ENCODE results near the gene WWOX.

The WWOX gene

DNA sequence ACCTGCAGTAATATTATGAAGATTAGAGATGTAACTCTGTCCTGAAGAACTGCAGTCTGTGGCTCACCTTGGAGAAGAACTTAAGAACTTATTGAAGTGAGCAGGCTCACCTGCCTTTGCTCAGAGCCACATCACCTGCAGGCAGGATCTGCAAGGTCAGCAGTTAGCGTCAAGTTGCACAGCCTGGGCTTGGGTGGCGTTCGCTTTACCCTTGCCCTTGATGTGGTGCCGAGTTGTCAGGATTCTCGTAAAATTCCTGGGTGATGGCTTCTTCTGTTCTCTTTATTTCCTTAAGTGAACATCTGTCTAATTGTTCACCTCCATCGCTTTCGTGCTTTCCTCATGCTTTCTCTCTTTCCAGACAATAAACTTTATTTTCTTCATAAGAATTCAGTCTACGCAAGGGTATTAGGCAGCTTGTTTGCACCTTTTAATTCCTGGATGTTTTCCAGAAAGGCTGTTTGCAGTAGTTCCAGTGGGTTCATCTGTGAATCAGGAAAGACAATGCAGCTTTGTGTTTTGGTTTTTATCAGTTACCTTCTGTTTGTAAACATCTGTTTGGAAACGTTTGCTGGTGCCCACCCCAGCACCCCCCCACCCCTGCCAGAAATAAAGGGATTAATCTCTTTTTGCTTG is 254.3 kb downstream of the WWOX start:
- DNase-seq (ENCODE audit: low read depth in 2 of 2) = no peak

GRCh38 chr16:78362524-78363135 is 263.2 kb downstream of the WWOX start:
- DNase-seq (ENCODE audit: low read depth in 2 of 2) = no peak

GRCh38 chr16:78363843-78364555 is 264.5 kb downstream of the WWOX start:
- DNase-seq (ENCODE audit: low read depth in 2 of 2) = no peak

DNA sequence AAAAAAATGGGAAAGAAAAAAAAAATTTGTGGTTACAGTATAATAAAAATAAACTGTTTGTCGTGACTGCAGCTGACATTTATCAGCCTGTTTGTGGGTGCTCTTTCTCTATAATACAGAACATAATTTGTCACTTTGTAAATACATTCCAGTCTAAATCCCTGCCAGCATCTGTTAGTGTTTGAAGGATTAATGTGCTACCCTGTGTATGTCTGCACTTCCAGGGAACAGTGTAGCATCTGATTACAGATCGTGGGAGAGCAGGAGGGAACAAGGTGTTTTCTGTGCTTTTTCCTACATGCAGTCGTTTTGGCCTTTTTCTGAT is 265.1 kb downstream of the WWOX start:
- no peak for DNase-seq (ENCODE audit: low read depth in 2 of 2)

DNA sequence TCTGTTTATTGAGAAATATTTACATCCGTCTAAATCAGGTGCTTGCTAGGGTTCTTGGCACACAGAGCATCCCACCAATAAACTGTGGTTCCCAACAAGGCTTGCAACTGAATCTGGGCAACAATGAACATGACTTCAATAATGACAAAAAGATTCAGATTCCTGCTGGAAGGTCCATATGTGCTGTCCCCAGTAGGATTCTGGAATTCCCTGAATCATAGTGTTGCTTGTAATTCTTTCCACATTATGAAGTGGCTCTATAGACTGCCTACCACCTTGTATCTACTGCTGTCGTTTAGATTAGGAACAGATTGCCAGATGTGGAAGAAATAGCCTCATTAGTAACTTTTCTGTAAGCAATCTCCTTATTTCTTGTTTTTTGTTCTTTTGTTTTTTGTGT is 265.9 kb downstream of the WWOX start:
- DNase-seq (ENCODE audit: low read depth in 2 of 2) = no peak

DNA sequence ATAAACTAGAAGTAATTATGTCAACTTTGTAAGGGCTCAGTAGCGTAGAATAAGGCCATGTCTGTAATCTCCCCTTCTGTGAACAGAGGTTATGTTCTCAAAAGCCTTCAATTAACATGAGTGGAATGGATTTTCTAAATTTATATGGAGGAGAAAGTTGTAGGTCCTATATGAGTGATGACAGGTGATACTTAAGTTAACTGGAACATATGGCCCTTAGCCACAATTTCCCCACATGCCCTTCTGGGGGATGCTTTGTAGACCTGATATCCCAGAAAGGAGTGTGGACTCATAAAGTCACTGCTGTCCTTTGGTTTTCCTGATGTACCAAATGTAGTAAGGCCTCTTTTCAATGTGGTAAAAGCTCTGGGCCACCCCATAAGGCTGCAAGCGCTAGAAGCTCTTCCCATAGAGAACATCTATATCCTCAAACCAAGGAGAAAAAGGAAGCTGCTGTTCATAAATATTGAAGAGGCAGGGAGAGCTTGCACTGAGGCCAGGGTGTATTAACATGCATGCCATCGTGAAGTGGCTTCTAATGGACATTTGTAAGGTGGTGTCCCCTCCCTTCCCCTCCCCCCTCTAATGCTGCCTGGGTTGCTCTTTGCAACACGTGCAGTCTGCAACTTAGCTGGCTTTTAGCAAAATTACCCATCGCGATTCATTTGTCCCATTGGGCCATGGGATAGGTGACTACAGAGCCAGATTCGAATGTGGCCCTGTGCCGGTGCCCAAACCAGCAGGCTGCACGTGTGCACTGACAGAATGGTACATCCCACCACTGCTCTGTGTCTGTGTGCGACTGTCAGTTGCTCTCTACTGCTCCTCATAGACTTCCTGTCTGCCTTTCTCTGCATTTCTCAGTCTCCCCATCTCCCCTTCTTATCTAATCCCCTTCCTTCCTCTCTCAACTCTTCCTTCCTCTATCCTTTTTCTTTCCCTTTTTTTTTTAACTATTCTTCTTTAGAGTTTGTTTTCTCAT is 269.0 kb downstream of the WWOX start:
- DNase-seq (ENCODE audit: low read depth in 2 of 2) = no peak

DNA sequence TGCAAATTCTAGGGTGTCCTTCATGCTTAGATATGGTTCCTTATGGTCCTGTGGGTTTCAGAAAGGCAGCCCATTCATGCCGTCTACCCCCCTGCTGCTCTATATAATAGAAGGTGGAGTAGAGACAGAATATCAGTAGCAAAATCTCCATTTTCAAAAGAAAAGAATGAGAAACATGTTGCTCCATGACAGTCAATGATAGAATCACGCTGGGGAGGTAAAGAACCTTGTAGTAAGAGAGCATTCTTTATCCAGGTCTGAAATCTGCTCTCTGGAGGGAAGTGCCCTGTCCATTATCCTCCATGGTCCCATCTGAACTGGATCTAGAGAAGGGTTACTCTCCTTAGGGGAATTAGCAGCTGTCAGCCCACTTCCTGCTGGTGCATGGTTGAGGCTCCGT is 272.8 kb downstream of the WWOX start:
- no peak for DNase-seq (ENCODE audit: low read depth in 2 of 2)

GRCh38 chr16:78375055-78375679 is 275.7 kb downstream of the WWOX start:
- no peak for DNase-seq (ENCODE audit: low read depth in 2 of 2)

DNA sequence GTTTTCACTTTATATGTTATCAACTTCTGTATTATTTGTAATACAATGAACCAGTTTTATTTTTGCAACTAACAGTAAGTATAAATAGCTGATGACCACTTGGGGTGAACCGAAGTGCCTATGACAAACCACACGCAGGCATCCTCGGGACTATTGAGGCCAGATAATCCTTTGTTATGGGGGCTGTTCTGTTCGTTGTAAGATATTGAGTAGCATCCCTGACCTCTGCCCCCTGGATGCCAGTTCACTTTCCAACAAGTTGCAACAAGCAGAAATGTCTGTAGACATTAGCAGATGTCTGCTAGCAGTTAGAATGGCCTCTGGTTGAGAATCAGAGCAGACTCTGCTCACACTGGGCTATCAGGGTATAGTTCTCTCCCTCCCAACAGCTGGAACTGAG is 277.0 kb downstream of the WWOX start:
- no peak for DNase-seq (ENCODE audit: low read depth in 2 of 2)

DNA sequence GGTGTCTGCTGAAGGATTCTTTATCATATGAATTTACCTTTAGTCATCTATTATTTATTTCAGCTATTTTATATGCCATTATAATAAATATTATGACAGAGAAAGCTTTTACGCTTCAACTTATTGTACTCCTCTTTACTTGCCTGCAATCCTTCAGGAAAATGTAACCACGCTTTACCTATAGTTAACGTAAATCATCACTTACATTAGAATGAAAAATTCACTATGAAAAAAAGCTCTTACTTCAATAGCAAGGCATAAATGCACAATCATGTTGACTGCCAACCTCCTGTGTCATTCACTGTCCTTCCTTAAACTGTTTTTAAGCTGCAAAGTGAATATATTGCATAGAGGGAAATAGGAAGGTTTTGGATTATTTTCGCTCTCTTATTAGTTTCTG is 277.9 kb downstream of the WWOX start:
- no peak for DNase-seq (ENCODE audit: low read depth in 2 of 2)

- DNase-seq (ENCODE audit: low read depth in 2 of 2) = no peak
Measured at GRCh38 chr16:78381060-78381459, 281.6 kb downstream of the WWOX start.

DNA sequence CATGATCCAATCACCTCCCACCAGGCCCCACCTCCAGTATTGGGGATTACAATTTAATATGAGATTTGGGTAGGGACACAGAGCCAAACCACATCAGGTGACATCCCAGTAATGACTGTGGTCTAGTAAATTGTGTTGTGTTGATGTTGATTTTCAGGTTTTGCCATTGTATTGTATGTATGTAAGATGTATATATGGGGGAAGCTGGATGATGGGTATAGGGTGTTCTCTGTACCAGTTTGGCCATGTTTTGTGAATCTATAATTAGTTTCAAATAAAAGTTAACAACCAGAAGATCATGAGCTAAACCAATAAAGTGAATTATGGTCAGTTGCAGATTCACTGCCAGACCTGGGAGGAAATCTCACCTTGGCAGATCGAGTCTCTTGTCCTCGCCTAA is 283.7 kb downstream of the WWOX start:
- no peak for DNase-seq (ENCODE audit: low read depth in 2 of 2)

- no peak for DNase-seq (ENCODE audit: low read depth in 2 of 2)
Measured at GRCh38 chr16:78385086-78385805, 285.8 kb downstream of the WWOX start.

GRCh38 chr16:78386557-78387324 is 287.3 kb downstream of the WWOX start:
- DNase-seq (ENCODE audit: low read depth in 2 of 2) = no peak

DNA sequence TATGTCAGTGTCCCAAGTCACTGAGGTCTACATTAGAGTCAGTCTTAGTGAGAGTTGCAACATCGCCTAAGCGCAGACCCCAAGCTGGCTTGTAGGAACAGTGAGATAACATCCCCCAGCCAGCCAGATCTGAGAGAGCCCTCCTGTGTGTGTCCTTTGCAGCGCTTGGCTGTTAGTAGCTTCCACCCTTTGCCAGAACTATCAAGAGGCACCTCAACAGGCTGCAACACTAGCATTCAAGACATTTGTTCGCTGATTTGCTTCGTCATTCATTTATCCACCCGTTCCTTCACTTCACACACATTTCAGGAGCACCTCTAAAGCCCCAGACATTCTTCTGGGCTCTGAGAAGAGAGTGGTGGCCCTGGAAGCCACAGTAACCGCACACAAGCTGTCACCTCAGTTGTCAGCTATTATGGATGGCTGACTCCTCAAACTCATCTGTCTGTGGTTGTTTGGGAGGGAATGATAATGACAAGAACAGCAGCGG is 289.6 kb downstream of the WWOX start:
- DNase-seq (ENCODE audit: low read depth in 2 of 2) = no peak

DNA sequence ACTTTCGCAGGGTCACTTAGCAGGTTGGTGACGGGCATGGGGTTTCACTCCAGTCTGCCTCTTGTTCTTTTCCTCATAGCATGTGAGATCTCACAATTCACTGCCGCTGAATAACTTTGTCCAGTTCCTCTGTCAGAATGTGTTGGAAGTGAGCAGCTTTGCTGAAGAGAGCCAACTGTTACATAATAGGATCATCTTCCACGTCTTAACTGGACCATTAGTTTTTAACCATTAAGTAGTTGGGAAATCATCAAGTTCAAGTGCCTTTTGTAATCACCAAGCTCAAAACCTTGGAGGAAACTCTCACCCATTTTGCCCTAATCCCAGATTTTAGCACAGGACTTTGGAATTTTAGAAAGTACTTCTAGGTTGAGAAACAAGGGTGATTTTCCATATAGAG is 290.6 kb downstream of the WWOX start:
- DNase-seq (ENCODE audit: low read depth in 2 of 2) = no peak

DNA sequence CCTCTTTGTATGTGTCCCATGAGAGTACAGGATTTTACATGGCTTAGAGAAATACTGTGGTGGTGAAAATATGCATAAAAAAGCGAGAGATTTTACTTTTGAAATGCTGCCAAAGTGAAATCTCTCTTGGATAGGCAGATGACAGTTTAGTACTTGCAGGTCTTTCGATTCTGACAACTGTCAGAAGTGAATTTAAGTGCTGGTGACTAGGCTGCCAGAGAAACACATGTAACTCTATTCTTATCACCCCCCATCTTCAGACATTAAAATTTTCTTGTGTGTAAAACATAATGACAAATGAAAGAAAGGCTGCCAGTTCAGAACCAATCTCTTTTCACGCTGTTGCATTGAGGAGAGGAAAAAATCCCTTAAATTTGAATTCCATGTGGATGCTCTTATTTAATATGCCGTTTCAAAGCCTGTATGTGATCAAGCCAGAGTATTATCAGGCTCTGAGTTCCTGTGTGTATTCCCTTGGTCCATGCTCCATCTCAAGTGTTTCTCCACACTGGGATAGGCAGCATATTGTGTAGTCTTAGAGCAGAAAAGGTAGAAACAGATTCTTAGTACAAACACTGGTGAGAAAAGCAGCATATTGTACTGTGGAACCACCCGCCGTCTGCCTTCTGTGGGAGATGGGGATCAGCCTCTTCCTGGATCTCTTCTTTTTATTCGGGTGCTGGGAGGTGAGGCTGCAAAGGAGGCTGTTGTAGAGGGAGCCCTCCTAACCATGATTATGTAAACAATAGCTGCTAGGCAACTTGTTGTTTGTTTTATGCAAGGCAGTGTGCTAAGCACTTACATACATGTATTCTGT is 291.3 kb downstream of the WWOX start:
- no peak for DNase-seq (ENCODE audit: low read depth in 2 of 2)

DNA sequence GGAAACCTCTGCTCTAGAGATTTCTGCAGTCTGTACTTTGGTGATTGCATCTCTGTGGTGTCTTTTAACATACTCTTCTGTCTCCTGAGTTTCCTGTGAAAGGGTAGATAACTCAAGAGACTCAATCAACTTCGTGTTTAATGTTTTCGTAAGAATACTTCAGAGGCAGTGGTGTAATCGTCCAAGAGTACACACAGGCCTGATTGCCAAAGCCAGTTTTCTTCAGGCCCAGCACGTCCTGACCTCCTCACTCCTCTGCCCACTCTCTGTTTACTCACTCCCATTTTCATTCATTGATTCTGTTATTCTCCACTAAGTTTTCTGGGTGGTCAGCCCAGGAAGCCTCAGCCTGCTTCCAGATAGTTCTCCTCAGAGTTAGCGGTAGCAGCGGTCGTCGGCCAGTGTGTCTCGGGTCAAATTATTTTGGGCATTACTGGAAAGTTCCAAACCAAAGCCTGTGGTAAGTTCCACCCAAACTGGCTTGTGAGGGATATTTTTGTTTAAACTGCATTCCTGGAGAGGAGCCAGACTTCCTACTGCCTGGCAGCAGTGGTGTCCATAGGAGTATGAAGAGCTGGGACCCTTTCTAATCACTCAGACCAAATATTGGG is 293.2 kb downstream of the WWOX start:
- no peak for DNase-seq (ENCODE audit: low read depth in 2 of 2)

- no peak for DNase-seq (ENCODE audit: low read depth in 2 of 2)
Measured at GRCh38 chr16:78395035-78395434, 295.6 kb downstream of the WWOX start.

Data from activated CD8-positive, alpha-beta memory T cell treated with anti-CD3 and anti-CD28 coated beads for 4 hours (primary cell).